HG02759 (cell line): ENCODE data around the gene ZSWIM6.

ENCODE experiments used
- ATAC-seq: cut with Tn5 transposase; IDR thresholded peaks from one replicate; pipeline ENCODE4 v1.9.1; 2021; ENCODE audit warnings: mild to moderate bottlenecking, moderate library complexity; ENCODE audit not compliant: unreplicated experiment

ZSWIM6 gene

GRCh38 chr5:61357745-61358144 lies 25.7 kb downstream of the ZSWIM6 start:
- no peak for ATAC-seq

- no peak for ATAC-seq
Measured at GRCh38 chr5:61362796-61363368, 30.8 kb downstream of the ZSWIM6 start.

GRCh38 chr5:61363401-61364114 lies 31.5 kb downstream of the ZSWIM6 start:
- ATAC-seq: no peak

- no peak for ATAC-seq
Measured at GRCh38 chr5:61366497-61367240, 34.6 kb downstream of the ZSWIM6 start.

GRCh38 chr5:61370506-61370905 lies 38.4 kb downstream of the ZSWIM6 start:
- ATAC-seq: no peak

- no peak for ATAC-seq
Measured at GRCh38 chr5:61371474-61371873, 39.4 kb downstream of the ZSWIM6 start.

- no peak for ATAC-seq
Measured at GRCh38 chr5:61379677-61380076, 47.6 kb downstream of the ZSWIM6 start.

GRCh38 chr5:61381968-61382367 lies 49.9 kb downstream of the ZSWIM6 start:
- no peak for ATAC-seq

GRCh38 chr5:61385627-61386026 lies 53.6 kb downstream of the ZSWIM6 start:
- no peak for ATAC-seq

- no peak for ATAC-seq
Measured at GRCh38 chr5:61386045-61386800, 54.2 kb downstream of the ZSWIM6 start.

GRCh38 chr5:61389609-61390008 lies 57.6 kb downstream of the ZSWIM6 start:
- ATAC-seq: no peak

GRCh38 chr5:61394078-61394704 lies 62.1 kb downstream of the ZSWIM6 start:
- ATAC-seq: no peak

- no peak for ATAC-seq
Measured at GRCh38 chr5:61394793-61395192, 62.7 kb downstream of the ZSWIM6 start.

- ATAC-seq: no peak
Measured at GRCh38 chr5:61397238-61397637, 65.2 kb downstream of the ZSWIM6 start.

GRCh38 chr5:61397937-61398336 lies 65.9 kb downstream of the ZSWIM6 start:
- no peak for ATAC-seq

- no peak for ATAC-seq
Measured at GRCh38 chr5:61398440-61398839, 66.4 kb downstream of the ZSWIM6 start.

- no peak for ATAC-seq
Measured at GRCh38 chr5:61399679-61400078, 67.6 kb downstream of the ZSWIM6 start.

GRCh38 chr5:61401726-61402125 lies 69.7 kb downstream of the ZSWIM6 start:
- ATAC-seq: no peak

GRCh38 chr5:61402244-61402823 lies 70.3 kb downstream of the ZSWIM6 start:
- no peak for ATAC-seq
